Brain pericyte (primary cell): ENCODE measurements around the gene MGAT3.

Experiments used
- DNase-seq: peaks from one replicate; pipeline ENCODE4 v3.0.0-alpha.2; 2012; ENCODE audit warnings: low read depth, low spot score

The MGAT3 gene

DNA sequence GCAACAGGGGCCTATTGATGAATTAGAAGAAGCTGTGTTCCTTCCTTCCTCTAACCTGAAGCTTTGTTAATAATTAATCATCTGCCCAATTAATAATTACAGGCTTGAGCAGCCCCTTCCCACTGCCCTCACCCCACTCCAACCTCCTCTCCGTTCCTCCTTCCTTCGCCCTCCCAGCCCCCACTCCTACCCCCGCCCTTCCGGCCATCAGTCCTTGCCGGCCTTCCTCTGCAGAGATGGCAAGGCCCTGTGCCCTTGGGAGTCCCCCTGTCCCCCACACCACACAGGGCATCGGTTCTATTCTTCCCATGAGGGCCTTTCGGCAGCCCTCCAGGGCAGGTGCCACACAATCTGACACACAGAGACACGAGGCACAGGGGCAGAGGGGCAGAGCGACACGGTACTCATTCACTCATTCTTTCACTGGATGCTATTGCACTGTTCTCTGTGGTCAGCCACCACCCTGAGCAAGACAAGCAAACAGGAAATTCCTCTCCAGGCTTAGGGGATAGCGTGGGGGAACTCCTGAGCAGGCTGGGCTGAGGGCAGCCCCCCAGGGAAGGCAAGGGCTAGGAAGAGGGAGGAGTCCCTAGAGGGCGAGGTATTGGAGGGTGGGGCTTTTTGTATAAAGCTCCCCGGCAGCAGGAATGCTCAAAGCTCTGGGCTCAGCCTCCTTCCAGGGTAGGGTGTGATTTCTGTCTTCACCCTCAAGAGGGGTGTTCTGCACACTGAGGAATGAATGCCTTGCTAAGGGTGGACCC is 14.7 kb downstream of the MGAT3 start:
- DNase-seq, result no peak

- no peak for DNase-seq
These were observed 16.1 kb downstream of the MGAT3 start for GRCh38 chr22:39472570-39473556.

GRCh38 chr22:39473851-39474250 is 17.0 kb downstream of the MGAT3 start:
- DNase-seq, result no peak

- DNase-seq, result no peak
These were observed 17.7 kb downstream of the MGAT3 start for GRCh38 chr22:39474351-39475111.

DNA sequence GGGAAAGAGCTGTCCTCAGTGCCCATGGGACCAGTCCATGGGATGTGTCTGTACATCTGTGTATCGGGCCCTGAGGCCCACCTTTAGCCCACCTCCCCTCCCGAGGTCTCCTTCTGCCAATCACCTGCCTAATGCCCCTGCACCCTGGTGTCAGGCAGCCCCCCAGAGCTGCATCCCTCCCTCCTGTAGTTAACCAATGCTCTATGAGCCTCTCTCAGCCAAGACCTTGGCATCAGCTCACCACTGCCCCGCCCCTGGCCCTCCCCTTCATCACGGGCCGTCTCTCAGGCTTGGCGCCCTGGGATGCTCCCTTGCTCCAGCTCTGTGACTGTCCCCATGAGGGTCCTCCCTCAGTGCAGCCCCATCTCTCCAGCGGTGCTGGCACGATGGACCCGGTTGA is 18.5 kb downstream of the MGAT3 start:
- DNase-seq, result no peak

DNA sequence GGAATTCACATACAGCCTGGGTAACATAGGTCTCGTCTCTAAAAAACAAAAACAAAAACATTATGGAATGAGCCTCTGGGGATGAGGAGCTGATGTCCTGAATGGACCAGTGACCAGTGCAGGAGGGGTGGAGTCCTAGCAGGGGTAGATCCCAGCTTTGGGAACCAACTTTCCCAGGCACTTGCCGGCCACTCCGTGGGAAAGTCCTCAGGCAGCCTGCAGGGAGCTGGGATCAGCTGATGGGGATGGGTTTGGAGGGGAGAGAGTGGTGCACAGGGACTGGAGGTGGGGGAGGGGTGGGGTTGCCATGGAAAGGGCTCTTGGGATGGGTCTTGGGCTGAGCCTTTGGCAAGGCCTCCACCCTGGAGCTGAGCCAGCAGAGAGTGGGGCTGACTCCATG is 19.1 kb downstream of the MGAT3 start:
- no peak for DNase-seq

- no peak for DNase-seq
These were observed 19.9 kb downstream of the MGAT3 start for GRCh38 chr22:39476664-39477063.

DNA sequence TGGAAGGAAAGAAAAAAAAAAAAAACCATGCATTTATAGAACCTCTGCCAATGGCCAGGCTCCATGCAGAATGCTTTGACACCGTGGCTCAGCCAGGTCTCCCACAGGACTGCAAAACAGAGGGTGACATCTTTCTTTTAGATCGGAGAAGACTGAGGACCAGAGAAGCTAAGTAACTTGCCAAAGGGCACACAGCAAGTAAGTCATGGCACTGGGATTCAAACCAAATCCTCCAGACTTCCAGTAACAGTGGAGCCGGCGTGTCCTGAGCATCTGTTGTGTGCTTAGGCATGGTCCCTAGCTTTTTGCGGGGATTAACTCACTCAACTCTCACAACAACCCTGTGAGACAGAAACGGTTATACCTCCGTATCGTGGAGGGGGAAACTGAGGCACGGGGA is 20.7 kb downstream of the MGAT3 start:
- no peak for DNase-seq

GRCh38 chr22:39478441-39478850 is 21.6 kb downstream of the MGAT3 start:
- no peak for DNase-seq

GRCh38 chr22:39479254-39479653 is 22.4 kb downstream of the MGAT3 start:
- DNase-seq, result no peak

DNA sequence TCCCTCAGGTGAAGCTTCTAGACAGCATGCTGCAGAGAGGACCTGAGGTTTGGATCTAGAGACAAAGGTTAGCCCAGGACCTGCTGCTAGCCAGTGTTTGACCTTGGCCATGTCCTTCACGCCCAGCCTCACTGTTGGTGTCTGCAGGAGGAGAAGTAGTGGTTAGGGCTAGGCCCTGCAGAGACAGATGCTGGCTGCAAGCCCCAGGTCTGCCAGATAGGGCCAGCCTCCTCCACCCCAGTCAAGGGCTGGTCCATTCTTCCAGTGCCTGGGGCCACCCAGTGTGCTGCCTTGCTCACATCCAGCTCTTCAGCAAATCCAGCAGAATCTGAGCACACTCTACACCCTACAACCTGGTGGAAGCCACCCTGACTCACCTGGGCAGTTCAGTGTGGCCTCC is 23.7 kb downstream of the MGAT3 start:
- no peak for DNase-seq

GRCh38 chr22:39481054-39481453 is 24.2 kb downstream of the MGAT3 start:
- DNase-seq, result no peak

- DNase-seq, result no peak
These were observed 24.8 kb downstream of the MGAT3 start for GRCh38 chr22:39481595-39481994.

- no peak for DNase-seq
These were observed 26.0 kb downstream of the MGAT3 start for GRCh38 chr22:39482768-39483167.

- no peak for DNase-seq
These were observed 30.4 kb downstream of the MGAT3 start for GRCh38 chr22:39486951-39487825.

- DNase-seq, result no peak
These were observed 31.2 kb downstream of the MGAT3 start for GRCh38 chr22:39487826-39488520.

DNA sequence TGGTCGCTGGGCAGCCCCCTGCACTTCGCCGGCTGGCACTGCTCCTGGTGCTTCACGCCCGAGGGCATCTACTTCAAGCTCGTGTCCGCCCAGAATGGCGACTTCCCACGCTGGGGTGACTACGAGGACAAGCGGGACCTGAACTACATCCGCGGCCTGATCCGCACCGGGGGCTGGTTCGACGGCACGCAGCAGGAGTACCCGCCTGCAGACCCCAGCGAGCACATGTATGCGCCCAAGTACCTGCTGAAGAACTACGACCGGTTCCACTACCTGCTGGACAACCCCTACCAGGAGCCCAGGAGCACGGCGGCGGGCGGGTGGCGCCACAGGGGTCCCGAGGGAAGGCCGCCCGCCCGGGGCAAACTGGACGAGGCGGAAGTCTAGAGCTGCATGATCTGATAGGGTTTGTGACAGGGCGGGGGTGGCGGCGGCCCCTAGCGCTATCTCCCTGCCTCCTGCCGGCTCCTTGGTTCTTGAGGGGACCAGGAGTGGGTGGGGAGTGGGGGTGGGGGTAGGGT is 31.8 kb downstream of the MGAT3 start:
- DNase-seq, result no peak

- no peak for DNase-seq
These were observed 32.6 kb downstream of the MGAT3 start for GRCh38 chr22:39489094-39490068.
